ENCODE measurements around the gene VPS4B. TPM values are rescaled to one million over a fixed set of nuclear protein-coding genes. Genes with fewer than 3 reads are reported as not detected.
"Not testable (repeated sequence)": the region's sequence is repeated elsewhere in the genome, so short reads cannot be mapped to it uniquely, and the experiment has no call there.

Gene VPS4B
- total and polyA plus RNA-seq, 2 experiments from 2014 or later = 45.5 to 49.2 TPM

DNA sequence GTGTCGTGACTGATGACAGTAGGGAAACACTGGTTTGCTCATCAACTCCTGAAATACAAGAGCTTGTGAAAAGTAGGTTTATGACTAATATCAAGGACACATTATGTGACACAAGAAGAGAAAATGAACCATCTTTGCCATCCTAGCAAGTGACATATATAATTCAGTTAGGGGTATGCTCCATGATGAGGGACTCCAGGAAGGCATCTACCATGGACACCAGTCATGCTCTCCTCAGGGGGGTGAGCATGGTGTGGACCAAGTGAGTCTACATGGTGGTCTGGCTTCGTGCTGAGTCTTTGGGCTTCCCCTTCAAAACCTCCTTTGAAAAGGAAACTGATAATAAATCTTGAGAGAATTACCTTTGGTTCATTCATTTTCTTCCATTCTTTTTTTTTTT is 42.8 kb upstream of the VPS4B start:
- Histone ChIP-seq H3K27ac (no peak overlapping the region), H3F3A (ENCODE audit: insufficient read depth) (no peaks in the 10 kb centered on the region), H3K27me3 (replicated peaks; ENCODE audit: insufficient read depth) (peaks cover 10% of the 10 kb centered on the region; the same call in 1 of the 2 replicates), H3K4me1 (ENCODE audit: insufficient read depth) (no peaks in the 10 kb centered on the region), H3K4me2 (ENCODE audit: unreplicated experiment) (no peak overlapping the region), H3K9me2 (ENCODE audit: insufficient read depth) (no peaks in the 10 kb centered on the region), H3K9ac (no peak overlapping the region), H3K79me2 (ENCODE audit: insufficient read depth) (no peaks in the 10 kb centered on the region), H3K9me3 (ENCODE audit: low read depth) (no peaks in the 10 kb centered on the region), H4K20me1 (ENCODE audit: insufficient read depth) (no peaks in the 10 kb centered on the region), H3K36me3 (ENCODE audit: low read depth) (no peaks in the 10 kb centered on the region), H2AFZ (no peak overlapping the region), H3K4me3 (no peak overlapping the region)
- 69 to 73% methylated on average over 2 of the region's 2 CpGs for WGBS, 2 experiments (ENCODE audit: low coverage in 1 of 2, low lambda C conversion rate in 2 of 2, missing lambda C conversion rate in 2 of 2)
- DNase-seq = no peak
- in situ Hi-C loops (cut with MboI) = no loop called here
- TF ChIP-seq EZH2phosphoT487 (IDR thresholded peaks at IDR 0.05; ENCODE audit: insufficient read depth, low read depth) (no peak), EZH2 (IDR thresholded peaks at IDR 0.05; ENCODE audit: insufficient read depth, poor library complexity, severe bottlenecking) (no peak)

DNA sequence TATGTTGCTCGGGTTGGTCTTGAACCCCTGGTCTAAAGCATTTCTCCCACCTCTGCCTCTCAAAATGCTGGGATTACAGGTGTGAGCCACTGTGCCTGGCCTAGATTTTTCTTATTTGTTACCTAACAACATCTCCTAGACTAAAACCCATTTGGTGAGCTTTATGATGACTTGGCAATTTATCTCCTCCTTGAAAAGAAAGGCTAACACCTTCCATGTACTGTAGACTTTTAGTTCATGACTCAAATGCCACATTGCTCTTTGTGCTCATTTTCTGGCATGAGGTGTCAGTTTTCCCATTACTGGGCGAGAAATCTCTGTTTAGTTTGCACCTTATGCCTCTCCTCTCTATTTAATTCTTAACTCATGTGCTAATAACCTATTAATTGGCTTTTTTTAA is 42.2 kb upstream of the VPS4B start:
- Histone ChIP-seq H3F3A (ENCODE audit: insufficient read depth) (no peaks in the 10 kb centered on the region), H3K9me2 (ENCODE audit: insufficient read depth) (no peaks in the 10 kb centered on the region), H3K36me3 (ENCODE audit: low read depth) (no peaks in the 10 kb centered on the region), H3K27ac (no peak overlapping the region), H3K4me1 (ENCODE audit: insufficient read depth) (no peaks in the 10 kb centered on the region), H3K9ac (no peak overlapping the region), H3K79me2 (ENCODE audit: insufficient read depth) (no peaks in the 10 kb centered on the region), H3K4me3 (no peak overlapping the region), H3K9me3 (ENCODE audit: low read depth) (no peaks in the 10 kb centered on the region), H3K4me2 (ENCODE audit: unreplicated experiment) (no peak overlapping the region), H2AFZ (no peak overlapping the region), H3K27me3 (replicated peaks; ENCODE audit: insufficient read depth) (peaks cover 10% of the 10 kb centered on the region; the same call in 1 of the 2 replicates), H4K20me1 (ENCODE audit: insufficient read depth) (no peaks in the 10 kb centered on the region)
- in situ Hi-C loops (cut with MboI) = no loop called here
- no peak for TF ChIP-seq EZH2 (IDR thresholded peaks at IDR 0.05; ENCODE audit: insufficient read depth, poor library complexity, severe bottlenecking)
- no peak for TF ChIP-seq EZH2phosphoT487 (IDR thresholded peaks at IDR 0.05; ENCODE audit: insufficient read depth, low read depth)
- WGBS, 2 experiments (ENCODE audit: low coverage in 1 of 2, low lambda C conversion rate in 2 of 2, missing lambda C conversion rate in 2 of 2) = 61 to 74% methylated on average over 2 of the region's 2 CpGs
- no peak for DNase-seq

DNA sequence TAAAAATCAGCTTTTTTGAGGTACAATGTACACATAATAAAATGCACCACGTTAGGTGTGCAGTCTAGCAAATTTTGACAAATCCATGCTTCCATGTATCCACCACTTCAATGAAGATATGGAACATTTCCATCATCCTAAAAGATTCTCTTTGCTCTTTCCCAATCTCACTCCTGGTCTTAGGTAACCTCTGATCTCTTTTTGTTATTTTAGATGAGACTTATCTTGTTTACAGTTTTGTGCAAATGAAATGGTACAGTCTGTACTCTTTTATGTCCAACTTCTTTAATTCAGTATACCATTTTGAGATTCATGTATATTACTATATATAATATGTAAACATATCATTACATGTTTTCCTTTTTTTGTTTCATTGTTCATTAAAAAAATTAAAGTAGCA is 38.1 kb upstream of the VPS4B start:
- Histone ChIP-seq H3K79me2 (ENCODE audit: insufficient read depth) (no peaks in the 10 kb centered on the region), H3K9ac (no peak overlapping the region), H3K27me3 (replicated peaks; ENCODE audit: insufficient read depth) (peaks cover 10% of the 10 kb centered on the region; the same call in 1 of the 2 replicates), H3F3A (ENCODE audit: insufficient read depth) (no peaks in the 10 kb centered on the region), H3K4me1 (ENCODE audit: insufficient read depth) (no peaks in the 10 kb centered on the region), H3K9me3 (ENCODE audit: low read depth) (no peaks in the 10 kb centered on the region), H3K9me2 (ENCODE audit: insufficient read depth) (no peaks in the 10 kb centered on the region), H4K20me1 (ENCODE audit: insufficient read depth) (no peaks in the 10 kb centered on the region), H3K4me3 (no peak overlapping the region), H2AFZ (no peak overlapping the region), H3K36me3 (ENCODE audit: low read depth) (no peaks in the 10 kb centered on the region), H3K4me2 (ENCODE audit: unreplicated experiment) (no peak overlapping the region), H3K27ac (no peak overlapping the region)
- TF ChIP-seq EZH2 (IDR thresholded peaks at IDR 0.05; ENCODE audit: insufficient read depth, poor library complexity, severe bottlenecking) (no peak), EZH2phosphoT487 (IDR thresholded peaks at IDR 0.05; ENCODE audit: insufficient read depth, low read depth) (no peak)
- in situ Hi-C loops (cut with MboI) = no loop called here
- 4 to 14% methylated on average over 1 of the region's 1 CpG for WGBS, 2 experiments (ENCODE audit: low coverage in 1 of 2, low lambda C conversion rate in 2 of 2, missing lambda C conversion rate in 2 of 2)
- no peak for DNase-seq

DNA sequence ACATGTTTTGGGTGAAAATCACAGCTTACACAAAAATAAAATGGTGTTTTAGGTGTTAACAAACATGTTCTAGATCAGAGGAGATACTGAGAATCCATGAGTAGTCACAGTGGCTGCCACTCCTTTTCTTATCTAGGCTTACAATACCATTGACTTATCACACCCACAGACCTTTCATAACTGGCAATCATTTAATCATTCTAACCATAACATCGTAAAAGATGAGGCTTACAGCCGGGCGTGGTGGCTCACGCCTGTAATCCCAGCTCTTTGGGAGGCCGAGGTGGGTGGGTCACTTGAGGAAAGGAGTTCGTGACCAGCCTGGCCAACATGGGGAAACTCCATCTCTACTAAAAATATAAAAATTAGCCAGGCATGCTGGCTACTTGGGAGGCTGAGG is 35.7 kb upstream of the VPS4B start:
- Histone ChIP-seq H3K9ac (no peak overlapping the region), H3K27ac (no peak overlapping the region), H3K4me3 (no peak overlapping the region), H3K36me3 (ENCODE audit: low read depth) (no peaks in the 10 kb centered on the region), H3K9me2 (ENCODE audit: insufficient read depth) (no peaks in the 10 kb centered on the region), H3K9me3 (ENCODE audit: low read depth) (no peaks in the 10 kb centered on the region), H3K27me3 (replicated peaks; ENCODE audit: insufficient read depth) (no peaks in the 10 kb centered on the region), H2AFZ (no peak overlapping the region), H3K4me2 (ENCODE audit: unreplicated experiment) (no peak overlapping the region), H3K4me1 (ENCODE audit: insufficient read depth) (peaks cover 16% of the 10 kb centered on the region), H4K20me1 (ENCODE audit: insufficient read depth) (no peaks in the 10 kb centered on the region), H3K79me2 (ENCODE audit: insufficient read depth) (no peaks in the 10 kb centered on the region), H3F3A (ENCODE audit: insufficient read depth) (0 out of 2 replicates have a peak, but pooled peaks cover 15% of the 10 kb centered on the region)
- TF ChIP-seq EZH2phosphoT487 (IDR thresholded peaks at IDR 0.05; ENCODE audit: insufficient read depth, low read depth) (no peak), EZH2 (IDR thresholded peaks at IDR 0.05; ENCODE audit: insufficient read depth, poor library complexity, severe bottlenecking) (no peak)
- 63 to 72% methylated on average over 6 of the region's 6 CpGs for WGBS, 2 experiments (ENCODE audit: low coverage in 1 of 2, low lambda C conversion rate in 2 of 2, missing lambda C conversion rate in 2 of 2)
- DNase-seq = no peak
- in situ Hi-C loops (cut with MboI) = no loop called here

DNA sequence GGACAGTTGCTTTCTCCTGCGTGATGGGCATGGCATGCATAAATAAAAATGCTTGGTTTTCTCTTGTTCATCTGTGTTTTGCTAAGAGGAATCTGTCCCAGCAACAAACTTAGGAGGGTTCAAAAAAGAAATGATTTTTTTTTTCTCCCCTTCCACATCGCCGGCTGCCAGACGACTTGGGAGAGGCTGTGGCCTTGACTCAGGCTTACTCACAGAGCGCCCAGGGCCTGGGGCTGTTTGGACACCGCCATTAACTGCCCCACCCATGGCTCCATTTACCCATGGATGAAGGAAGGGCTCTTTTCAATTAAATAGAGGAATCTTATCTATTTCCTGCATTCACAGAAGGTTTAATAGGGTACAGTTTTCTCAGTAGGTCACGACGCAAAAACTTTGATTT is 32.2 kb upstream of the VPS4B start:
- TF ChIP-seq EZH2 (IDR thresholded peaks at IDR 0.05; ENCODE audit: insufficient read depth, poor library complexity, severe bottlenecking) = no peak
- no peak for TF ChIP-seq EZH2phosphoT487 (IDR thresholded peaks at IDR 0.05; ENCODE audit: insufficient read depth, low read depth)
- Histone ChIP-seq H3K27ac (peak overlapping the region; percentile 77), H3K9me3 (ENCODE audit: low read depth) (no peaks in the 10 kb centered on the region), H3K9ac (peak overlapping the region; percentile 54), H4K20me1 (ENCODE audit: insufficient read depth) (no peaks in the 10 kb centered on the region), H3K4me1 (ENCODE audit: insufficient read depth) (peaks cover 30% of the 10 kb centered on the region), H3K27me3 (replicated peaks; ENCODE audit: insufficient read depth) (no peaks in the 10 kb centered on the region), H3K4me3 (no peak overlapping the region), H3K79me2 (ENCODE audit: insufficient read depth) (no peaks in the 10 kb centered on the region), H2AFZ (peak overlapping the region; percentile 46), H3F3A (ENCODE audit: insufficient read depth) (0 out of 2 replicates have a peak, but pooled peaks cover 15% of the 10 kb centered on the region), H3K9me2 (ENCODE audit: insufficient read depth) (no peaks in the 10 kb centered on the region), H3K4me2 (ENCODE audit: unreplicated experiment) (peak overlapping the region; percentile 56), H3K36me3 (ENCODE audit: low read depth) (no peaks in the 10 kb centered on the region)
- 51 to 56% methylated on average over 8 of the region's 8 CpGs for WGBS, 2 experiments (ENCODE audit: low coverage in 1 of 2, low lambda C conversion rate in 2 of 2, missing lambda C conversion rate in 2 of 2)
- in situ Hi-C loops (cut with MboI) = no loop called here
- DNase-seq = peak; percentile 88

DNA sequence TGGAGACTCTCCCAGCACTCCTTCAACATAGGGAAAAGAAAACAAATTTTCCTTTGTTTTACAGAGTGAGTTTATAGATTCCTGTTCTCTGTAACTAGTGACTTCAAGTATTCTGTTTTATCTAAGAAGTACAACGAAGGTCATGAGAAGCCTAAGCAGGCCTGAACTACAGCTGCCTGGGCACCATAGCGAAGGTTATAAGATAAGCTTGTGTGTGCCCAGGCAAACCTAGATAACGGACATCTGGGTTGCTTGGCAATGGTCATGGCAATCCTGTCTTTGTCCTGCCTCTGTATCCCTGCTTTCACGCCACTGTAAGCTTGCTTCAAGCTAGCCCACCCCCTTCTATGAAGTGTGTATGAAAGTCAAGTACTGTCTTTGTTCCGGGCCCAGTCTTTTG is 30.5 kb upstream of the VPS4B start:
- DNase-seq; H3K79me2 ChIP-seq (ENCODE audit: insufficient read depth); H3K9me2 ChIP-seq (ENCODE audit: insufficient read depth); in situ Hi-C loops (cut with MboI); H4K20me1 ChIP-seq (ENCODE audit: insufficient read depth); H3K4me2 ChIP-seq (ENCODE audit: unreplicated experiment); H3K9me3 ChIP-seq (ENCODE audit: low read depth); H3K27me3 ChIP-seq (replicated peaks; ENCODE audit: insufficient read depth); H3K4me3 ChIP-seq; H3K9ac ChIP-seq; H3K36me3 ChIP-seq (ENCODE audit: low read depth): not testable (repeated sequence)
- 93 to 98% methylated on average over 5 of the region's 5 CpGs for WGBS, 2 experiments (ENCODE audit: low coverage in 1 of 2, low lambda C conversion rate in 2 of 2, missing lambda C conversion rate in 2 of 2)
- peak overlapping the region; percentile 38; the same call in 1 of the 2 replicates for H3K27ac ChIP-seq
- peak overlapping the region; percentile 12; the same call in 1 of the 2 replicates for H2AFZ ChIP-seq
- H3K4me1 ChIP-seq (ENCODE audit: insufficient read depth) = peaks cover 34% of the 10 kb centered on the region
- 0 out of 2 replicates have a peak, but pooled peaks cover 15% of the 10 kb centered on the region for H3F3A ChIP-seq (ENCODE audit: insufficient read depth)
